Placental epithelial cell (primary cell): ENCODE measurements around the gene CLDN15. TPM values are rescaled to one million over a fixed set of nuclear protein-coding genes. Genes with fewer than 3 reads are reported as not detected.

Source experiments
- small RNA-seq: library from RNA; depleted of rRNA; stranded (forward); fragments of <200 nt; gene quantifications from one replicate; pipeline ENCODE3, GENCODE V24; 2012
- total RNA-seq: library from RNA; depleted of rRNA; stranded (reverse); fragments of >200 nt; gene quantifications from 2 replicates; pipeline ENCODE4 v1.2.3, GENCODE V29; 2012

Gene CLDN15, protein sequence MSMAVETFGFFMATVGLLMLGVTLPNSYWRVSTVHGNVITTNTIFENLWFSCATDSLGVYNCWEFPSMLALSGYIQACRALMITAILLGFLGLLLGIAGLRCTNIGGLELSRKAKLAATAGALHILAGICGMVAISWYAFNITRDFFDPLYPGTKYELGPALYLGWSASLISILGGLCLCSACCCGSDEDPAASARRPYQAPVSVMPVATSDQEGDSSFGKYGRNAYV
- total RNA-seq, result 4.9 and 5.1 TPM in 2 replicates

DNA sequence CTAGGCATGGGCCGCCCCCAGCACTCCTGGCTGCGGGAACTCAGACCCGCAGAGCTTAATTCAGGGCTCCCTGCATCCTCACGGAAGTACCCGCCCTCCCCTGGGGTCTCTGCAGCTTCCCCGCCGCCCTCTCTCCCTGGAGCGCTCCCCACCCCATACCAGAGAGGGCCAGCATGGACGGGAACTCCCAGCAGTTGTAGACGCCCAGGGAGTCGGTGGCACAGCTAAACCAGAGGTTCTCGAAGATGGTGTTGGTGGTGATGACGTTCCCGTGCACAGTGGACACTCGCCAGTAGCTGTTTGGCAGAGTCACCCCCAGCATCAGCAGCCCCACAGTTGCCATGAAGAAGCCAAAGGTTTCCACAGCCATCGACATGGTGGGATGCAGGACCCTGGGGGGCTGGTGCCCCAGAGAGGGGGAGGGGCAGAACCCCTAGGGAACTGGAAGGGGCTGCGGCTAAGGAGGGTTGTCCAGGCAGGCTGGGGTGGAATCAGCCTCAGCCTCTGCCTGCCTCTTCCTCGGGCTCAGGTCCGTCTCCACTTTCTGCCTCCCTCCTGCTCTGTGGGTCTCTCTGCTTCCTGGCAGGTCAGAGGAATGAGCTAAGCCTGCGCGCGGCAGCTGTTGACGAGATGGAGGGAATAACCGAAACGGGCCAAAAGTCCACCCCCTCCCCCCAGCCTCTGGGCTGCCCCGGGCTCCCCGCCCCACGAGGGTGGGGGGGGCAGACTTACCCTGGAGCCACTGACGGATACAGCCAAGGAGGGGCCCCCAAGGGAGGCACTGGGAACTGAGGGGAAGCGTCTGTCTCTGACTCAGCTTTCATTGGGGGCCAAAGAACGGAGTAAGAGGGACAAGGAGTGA is at the start of gene CLDN15:
TSS of gene CLDN15 (minus strand) at position 597 of the 862 bp plus-strand sequence. CDS start at position 376, 221 bp downstream.

DNA sequence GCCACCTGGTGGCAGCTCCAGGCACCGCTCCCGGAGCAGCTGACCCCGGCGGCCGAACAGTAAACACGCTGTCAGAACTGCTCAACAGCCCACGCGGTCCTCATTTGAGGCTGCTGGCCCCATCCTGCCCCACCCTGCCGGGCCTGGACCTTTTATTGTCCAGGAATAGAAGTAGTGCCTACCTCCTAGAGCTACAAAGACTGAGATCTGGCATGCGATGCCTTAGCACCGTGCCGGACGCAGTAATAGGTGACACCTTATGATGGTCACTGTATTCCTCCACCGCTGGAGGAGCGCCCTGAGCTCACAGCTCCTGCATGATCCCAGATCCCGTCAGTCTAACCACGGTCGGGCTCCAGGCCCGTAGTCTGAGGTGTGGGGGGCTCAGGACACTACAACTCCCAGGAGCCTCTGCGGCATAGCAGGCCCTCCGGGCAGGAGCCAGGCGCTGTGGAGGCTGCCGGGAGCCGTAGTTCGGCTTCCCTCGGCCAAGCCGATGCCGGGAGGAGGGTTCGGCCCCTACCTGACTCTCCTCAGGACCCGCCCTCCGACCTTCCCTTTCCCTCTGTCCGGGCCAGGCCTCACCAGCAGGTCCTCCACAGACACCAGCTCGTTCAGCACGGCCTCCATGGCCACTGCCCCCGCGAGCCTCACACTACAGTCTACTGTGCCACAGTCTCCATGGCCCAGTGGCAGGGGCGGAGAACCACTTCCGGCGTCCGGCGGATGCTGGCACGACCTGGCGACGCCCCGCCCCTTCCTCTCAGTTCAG is 7.0 kb upstream of the CLDN15 start, which contains the start of gene FIS1:
TSS of gene FIS1 (minus strand) at position 707 of the 772 bp plus-strand sequence. CDS start at position 630, 77 bp downstream.

GRCh38 chr7:101217388-101218235 is 20.0 kb downstream of the CLDN15 start, which contains the start of the genes PLOD3 and ZNHIT1:
PLOD3 (minus strand) TSS chr7:101217581; CDS start chr7:101217274, 307 bp downstream.
ZNHIT1 (plus strand) TSS chr7:101218165; CDS start chr7:101218196, 31 bp downstream.

DNA sequence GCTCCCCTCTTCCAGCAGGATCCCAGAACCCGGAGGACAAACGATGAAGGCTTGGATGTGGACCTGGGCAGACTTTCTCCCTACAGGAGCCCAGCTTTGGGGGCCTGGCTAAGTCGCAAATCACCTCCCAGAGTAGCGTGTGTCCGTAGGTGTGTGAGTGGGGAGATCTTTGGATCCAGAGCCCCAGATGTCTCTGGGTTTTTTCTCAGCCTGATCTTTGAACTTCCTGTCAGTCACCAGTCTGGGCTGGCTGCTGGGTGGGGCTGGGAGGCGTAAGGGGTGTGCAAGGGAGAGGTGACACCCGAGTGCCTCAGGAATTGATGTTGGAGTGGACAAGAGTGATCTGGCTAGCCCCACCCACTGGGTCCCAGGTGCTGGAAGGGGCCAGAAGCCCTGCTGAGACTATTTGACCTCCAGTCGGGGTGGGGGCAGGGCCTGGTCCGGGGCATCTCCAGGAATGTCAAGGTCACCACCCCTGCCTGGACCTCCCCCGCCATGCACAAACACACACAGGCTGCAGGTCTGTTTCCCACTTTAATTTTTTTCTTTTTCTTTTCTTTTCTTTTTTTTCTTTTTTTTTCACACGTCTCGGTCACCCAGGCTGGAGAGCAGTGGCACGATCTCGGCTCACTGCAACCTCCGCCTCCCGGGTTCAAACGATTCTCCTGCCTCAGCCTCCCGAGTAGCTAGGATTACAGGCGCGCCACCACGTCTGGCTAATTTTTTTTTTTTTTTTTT is 36.6 kb downstream of the CLDN15 start, which contains the start of gene MOGAT3:
TSS of gene MOGAT3 (minus strand) at position 175 of the 738 bp plus-strand sequence. CDS start 182 bp downstream, outside the sequence.

Small RNA genes lying within 50 kb of the gene (small RNA-seq; reads per million reads assigned to genes)
- gene RNU6-1104P, result not detected

Other genes starting within 250 kb of the CLDN15 start
- gene MUC17, start 217.7 kb downstream of the CLDN15 start, total RNA-seq, result not detected in 2 replicates
- 19.6 and 28.6 TPM in 2 replicates for gene TRIM56, start 152.3 kb downstream of the CLDN15 start, total RNA-seq
- gene SERPINE1, start 110.7 kb downstream of the CLDN15 start, total RNA-seq, result 183 and 2,094 TPM in 2 replicates
- 146 and 265 TPM in 2 replicates for gene AP1S1, start 83.3 kb downstream of the CLDN15 start, total RNA-seq
- gene VGF, start 72.2 kb downstream of the CLDN15 start, total RNA-seq, result 0.39 and 0.76 TPM in 2 replicates
- gene NAT16, start 57.5 kb downstream of the CLDN15 start, total RNA-seq, result not detected in 2 replicates
- gene MOGAT3, start 36.8 kb downstream of the CLDN15 start, total RNA-seq, result not detected in 2 replicates
- 39.3 and 72.7 TPM in 2 replicates for gene PLOD3, start 20.2 kb downstream of the CLDN15 start, total RNA-seq
- gene ZNHIT1, start 19.6 kb downstream of the CLDN15 start, total RNA-seq, result 70.3 and 84.2 TPM in 2 replicates
- 130 and 179 TPM in 2 replicates for gene FIS1, start 7.3 kb upstream of the CLDN15 start, total RNA-seq
- gene IFT22, start 84.0 kb upstream of the CLDN15 start, total RNA-seq, result 20.9 and 36.1 TPM in 2 replicates
- gene COL26A1, start 125.1 kb upstream of the CLDN15 start, total RNA-seq, result not detected in 2 replicates